ENCODE measurements around the gene CYB5RL. TPM values are rescaled to one million over a fixed set of nuclear protein-coding genes. Genes with fewer than 3 reads are reported as not detected.

CYB5RL gene
- total and polyA plus RNA-seq, 10 donors = 1.3 to 15.1 (median 8.9) TPM

- no peaks in the 10 kb centered on the region for H3K9me3 ChIP-seq
- TF ChIP-seq, protein P1, sequence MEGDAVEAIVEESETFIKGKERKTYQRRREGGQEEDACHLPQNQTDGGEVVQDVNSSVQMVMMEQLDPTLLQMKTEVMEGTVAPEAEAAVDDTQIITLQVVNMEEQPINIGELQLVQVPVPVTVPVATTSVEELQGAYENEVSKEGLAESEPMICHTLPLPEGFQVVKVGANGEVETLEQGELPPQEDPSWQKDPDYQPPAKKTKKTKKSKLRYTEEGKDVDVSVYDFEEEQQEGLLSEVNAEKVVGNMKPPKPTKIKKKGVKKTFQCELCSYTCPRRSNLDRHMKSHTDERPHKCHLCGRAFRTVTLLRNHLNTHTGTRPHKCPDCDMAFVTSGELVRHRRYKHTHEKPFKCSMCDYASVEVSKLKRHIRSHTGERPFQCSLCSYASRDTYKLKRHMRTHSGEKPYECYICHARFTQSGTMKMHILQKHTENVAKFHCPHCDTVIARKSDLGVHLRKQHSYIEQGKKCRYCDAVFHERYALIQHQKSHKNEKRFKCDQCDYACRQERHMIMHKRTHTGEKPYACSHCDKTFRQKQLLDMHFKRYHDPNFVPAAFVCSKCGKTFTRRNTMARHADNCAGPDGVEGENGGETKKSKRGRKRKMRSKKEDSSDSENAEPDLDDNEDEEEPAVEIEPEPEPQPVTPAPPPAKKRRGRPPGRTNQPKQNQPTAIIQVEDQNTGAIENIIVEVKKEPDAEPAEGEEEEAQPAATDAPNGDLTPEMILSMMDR (IDR thresholded peaks at IDR 0.05 in 8 of 11, conservative IDR thresholded peaks at IDR 0.05 in 3 of 11) = no peak
- no peak for TF ChIP-seq POLR2A (IDR thresholded peaks at IDR 0.05)
- no peak for TF ChIP-seq POLR2AphosphoS5 (IDR thresholded peaks at IDR 0.05)
- H3K4me1 ChIP-seq = peaks cover 0 to 27% (median 9%) of the 10 kb centered on the region in 6 donors
- 88 to 95% (median 90%) methylated on average over 7 of the region's 7 CpGs for WGBS, 5 donors
- no peaks in the 10 kb centered on the region for H3K27me3 ChIP-seq (replicated peaks in 1 of 7)
- H3K36me3 ChIP-seq = no peaks in the 10 kb centered on the region
- H3K4me3 ChIP-seq = no peak overlapping the region
- H3K27ac ChIP-seq = no peak overlapping the region
- peak; percentile 58 for DNase-seq
- intact Hi-C loops (cut with DNase I; ENCODE audit: low total_unique reads) = no loop called here
Measured at GRCh38 chr1:54156986-54157385, 42.8 kb downstream of the CYB5RL start.

DNA sequence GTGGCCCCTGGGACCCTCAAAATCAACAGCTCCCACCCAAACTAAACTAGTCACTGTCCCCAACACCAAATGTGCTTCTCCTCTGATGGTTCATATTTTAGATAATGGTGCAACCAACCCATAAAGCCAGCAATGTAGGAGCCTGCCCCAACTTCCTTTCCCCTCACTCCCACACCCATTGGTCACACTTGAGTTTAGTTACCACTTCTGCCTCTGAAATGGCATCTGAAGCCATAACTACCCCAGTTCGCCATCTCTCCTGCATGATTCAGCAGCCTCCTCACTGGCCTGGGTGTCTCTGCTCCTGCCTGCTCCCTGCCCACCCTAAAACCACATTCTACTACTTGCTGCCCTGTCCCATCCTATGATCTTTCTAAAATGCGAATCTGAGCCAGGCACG is 43.6 kb downstream of the CYB5RL start:
- intact Hi-C loops (cut with DNase I; ENCODE audit: low total_unique reads) = no loop called here
- WGBS, 5 donors = 81 to 94% (median 86%) methylated on average over 3 of the region's 3 CpGs

DNA sequence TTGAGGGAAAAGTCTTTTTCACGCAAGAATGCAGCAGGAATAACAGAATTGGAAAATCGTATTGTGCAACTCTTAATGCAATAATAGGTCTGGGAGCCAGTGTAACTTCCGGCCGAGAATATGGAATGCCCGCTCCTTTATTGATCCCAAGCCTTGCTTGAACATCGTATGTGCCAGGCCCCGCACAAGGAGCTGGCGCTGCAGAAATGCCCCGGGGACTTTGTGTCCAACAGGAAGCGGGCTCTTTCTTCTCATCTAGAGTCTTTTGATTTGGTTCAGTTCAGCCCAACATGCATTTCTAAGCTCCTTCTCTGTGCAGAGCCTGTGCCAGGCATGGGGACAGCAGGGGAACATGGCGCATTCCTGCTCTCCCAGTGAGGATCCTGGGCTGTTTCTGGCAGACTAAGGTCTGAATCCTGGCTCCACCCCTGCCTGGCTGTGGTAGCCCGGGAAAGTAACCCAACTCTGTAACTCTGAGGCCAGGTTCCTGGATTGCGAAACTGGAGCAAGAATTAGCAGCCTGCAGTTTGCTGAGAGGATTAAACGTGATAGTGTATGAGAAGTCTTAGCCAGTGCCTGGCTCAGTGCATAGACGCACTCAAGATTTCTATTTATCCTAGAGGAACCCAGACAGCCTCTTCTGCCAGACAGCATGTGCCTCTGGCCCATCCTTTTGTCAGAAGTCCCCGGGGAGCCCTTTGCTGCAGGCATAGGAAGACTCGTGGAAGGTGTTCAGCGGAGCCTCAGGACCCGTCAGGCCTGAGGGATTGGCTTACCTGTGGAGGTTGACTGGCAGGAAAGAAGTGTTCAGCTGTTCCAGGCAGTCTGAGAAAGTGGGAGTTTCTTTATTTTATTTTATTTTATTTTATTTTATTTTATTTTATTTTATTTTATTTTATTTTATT is 46.0 kb downstream of the CYB5RL start:
- H3K4me1 ChIP-seq = peaks cover 0 to 11% (median 0%) of the 10 kb centered on the region in 6 donors
- H3K27ac ChIP-seq = peak overlapping the region in 1 of 8 donors; percentile 8
- intact Hi-C loops (cut with DNase I; ENCODE audit: low total_unique reads) = no loop called here
- 61 to 76% (median 69%) methylated on average over 18 to 19 of the region's 19 CpGs for WGBS, 5 donors
- no peaks in the 10 kb centered on the region for H3K27me3 ChIP-seq (replicated peaks in 1 of 7)
- no peak overlapping the region for H3K4me3 ChIP-seq
- TF ChIP-seq POLR2A (IDR thresholded peaks at IDR 0.05) (no peak), POLR2AphosphoS5 (IDR thresholded peaks at IDR 0.05) (no peak)
- TF ChIP-seq, protein P1 (IDR thresholded peaks at IDR 0.05 in 8 of 11, conservative IDR thresholded peaks at IDR 0.05 in 3 of 11) = no peak
- H3K9me3 ChIP-seq = no peaks in the 10 kb centered on the region
- DNase-seq = peak; percentile 47
- H3K36me3 ChIP-seq = no peaks in the 10 kb centered on the region

More for the DNA sequence above, 43.6 kb downstream of the CYB5RL start:
- Histone ChIP-seq H3K36me3 (no peaks in the 10 kb centered on the region), H3K27ac (no peak overlapping the region), H3K4me3 (no peak overlapping the region), H3K9me3 (no peaks in the 10 kb centered on the region), H3K27me3 (replicated peaks in 1 of 7) (no peaks in the 10 kb centered on the region), H3K4me1 (peaks cover 0 to 19% (median 6%) of the 10 kb centered on the region in 6 donors)
- DNase-seq = peak; percentile 18
- TF ChIP-seq, protein P1 (IDR thresholded peaks at IDR 0.05 in 8 of 11, conservative IDR thresholded peaks at IDR 0.05 in 3 of 11) = no peak
- TF ChIP-seq POLR2A (IDR thresholded peaks at IDR 0.05) (no peak), POLR2AphosphoS5 (IDR thresholded peaks at IDR 0.05) (no peak)

DNA sequence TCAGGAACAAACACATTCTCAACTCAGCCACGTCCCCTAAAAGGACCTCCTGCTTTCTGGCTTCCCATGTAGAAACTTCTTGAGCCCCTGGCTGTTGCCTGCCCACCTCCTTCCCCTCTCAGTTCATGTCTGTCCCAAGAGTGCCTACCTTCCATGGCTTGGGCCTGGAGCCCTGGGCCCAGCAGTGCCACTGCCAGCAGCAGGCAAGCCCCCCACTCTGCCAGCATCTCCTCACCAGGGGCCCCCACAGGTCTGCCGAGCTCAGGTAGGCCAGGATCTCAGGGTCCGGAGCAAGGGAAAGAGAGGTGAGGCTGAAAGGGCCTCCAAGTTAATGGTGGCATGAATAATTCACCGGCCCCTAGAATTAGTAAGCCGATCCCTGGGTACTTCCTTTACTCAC is 47.1 kb downstream of the CYB5RL start, which contains the start of gene CDCP2:
Gene CDCP2 (minus strand): TSS at position 305 of the 400 bp plus-strand sequence. CDS start 78 bp downstream, at position 227.
- no peak within 1 kb of the TSS for H3K4me3 ChIP-seq
- H3K27ac ChIP-seq = peak within 1 kb of the TSS in 1 of 8 donors; percentile 8

More for the DNA sequence above, 47.1 kb downstream of the CYB5RL start, which contains the start of gene CDCP2:
- TF ChIP-seq, protein P1 (IDR thresholded peaks at IDR 0.05 in 8 of 11, conservative IDR thresholded peaks at IDR 0.05 in 3 of 11) = no peak
- TF ChIP-seq POLR2A (IDR thresholded peaks at IDR 0.05) (no peak), POLR2AphosphoS5 (IDR thresholded peaks at IDR 0.05) (no peak)
- H3K27me3 ChIP-seq (replicated peaks in 1 of 7) = no peaks in the 10 kb centered on the region
- intact Hi-C loops (cut with DNase I; ENCODE audit: low total_unique reads) = no loop called here
- peaks cover 0 to 11% (median 0%) of the 10 kb centered on the region in 6 donors for H3K4me1 ChIP-seq
- DNase-seq = peak; percentile 59
- no peaks in the 10 kb centered on the region for H3K9me3 ChIP-seq
- WGBS, 5 donors = 88 to 94% (median 93%) methylated on average over 5 of the region's 5 CpGs
- H3K36me3 ChIP-seq = no peaks in the 10 kb centered on the region
